GM18870 (cell line): Measurements from ENCODE around the gene PRRC2B.

Experiments used
- ATAC-seq: cut with Tn5 transposase; IDR thresholded peaks from one replicate; pipeline ENCODE4 v1.9.1; 2021; ENCODE audit warnings: moderate library complexity; ENCODE audit not compliant: unreplicated experiment

PRRC2B gene

DNA sequence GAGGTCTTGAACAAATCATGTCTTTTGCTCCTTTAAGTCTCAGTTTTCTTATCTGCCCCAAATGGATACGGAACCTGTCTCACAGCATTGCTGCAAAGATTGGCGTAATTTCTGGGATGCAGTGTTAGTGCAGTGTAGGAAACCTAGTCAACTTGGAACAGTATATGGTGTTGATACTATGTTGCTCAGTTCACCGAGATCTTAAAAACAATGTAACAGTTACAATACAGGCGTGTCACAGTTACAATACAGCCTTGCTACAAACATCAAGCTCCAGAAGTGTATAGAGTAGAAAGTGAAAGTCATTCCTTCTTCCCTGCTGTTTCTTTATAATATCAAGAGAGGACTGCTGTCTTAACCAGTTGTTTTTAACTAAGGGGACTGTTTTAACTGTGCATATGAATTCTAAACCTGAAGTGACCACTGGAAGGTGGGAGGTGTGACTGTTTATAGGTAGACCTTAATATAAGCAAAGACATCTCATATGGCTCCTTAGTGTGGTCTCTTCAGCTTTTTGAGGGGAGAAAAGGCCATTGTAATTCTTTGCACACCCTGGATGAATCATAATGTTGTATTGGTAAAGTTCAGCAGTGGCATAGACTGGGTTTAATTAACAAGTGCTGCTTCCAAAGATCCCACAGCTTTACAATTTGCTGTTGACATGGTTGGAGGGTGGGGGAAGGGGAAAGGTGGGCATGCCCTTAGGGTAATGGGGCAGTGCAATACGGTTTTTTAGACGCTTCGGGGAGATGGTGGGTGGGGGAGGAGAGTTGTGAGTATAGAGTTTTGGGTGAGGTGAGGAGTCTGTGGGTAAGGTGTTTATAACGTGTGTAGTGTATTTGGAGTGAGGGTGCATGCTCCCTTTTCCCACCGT lies 12.9 kb downstream of the PRRC2B start:
- ATAC-seq: no peak

DNA sequence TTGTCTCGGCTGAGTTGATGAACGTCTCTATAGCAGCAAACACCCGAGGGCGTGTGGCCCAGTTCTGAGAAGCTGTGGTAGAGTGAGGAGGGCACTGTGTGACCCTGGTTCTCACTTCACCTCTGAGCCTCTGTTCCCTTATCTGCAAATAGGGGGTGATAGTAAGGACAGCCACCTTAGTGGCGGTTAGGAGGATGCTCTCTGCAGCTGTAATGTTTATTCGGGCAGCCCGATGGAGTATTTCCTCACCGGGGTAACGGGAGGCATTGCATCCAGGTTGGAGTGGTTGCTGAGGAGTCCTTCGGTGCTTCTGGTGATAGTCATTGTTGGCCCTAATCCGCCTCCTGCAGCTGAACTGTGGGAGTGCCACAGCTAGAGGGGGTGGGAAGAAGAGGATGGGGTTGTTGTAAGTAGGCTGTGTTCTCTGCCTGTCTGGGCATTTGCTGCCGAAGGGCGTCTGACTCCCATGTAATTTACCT lies 13.9 kb downstream of the PRRC2B start:
- ATAC-seq: no peak

DNA sequence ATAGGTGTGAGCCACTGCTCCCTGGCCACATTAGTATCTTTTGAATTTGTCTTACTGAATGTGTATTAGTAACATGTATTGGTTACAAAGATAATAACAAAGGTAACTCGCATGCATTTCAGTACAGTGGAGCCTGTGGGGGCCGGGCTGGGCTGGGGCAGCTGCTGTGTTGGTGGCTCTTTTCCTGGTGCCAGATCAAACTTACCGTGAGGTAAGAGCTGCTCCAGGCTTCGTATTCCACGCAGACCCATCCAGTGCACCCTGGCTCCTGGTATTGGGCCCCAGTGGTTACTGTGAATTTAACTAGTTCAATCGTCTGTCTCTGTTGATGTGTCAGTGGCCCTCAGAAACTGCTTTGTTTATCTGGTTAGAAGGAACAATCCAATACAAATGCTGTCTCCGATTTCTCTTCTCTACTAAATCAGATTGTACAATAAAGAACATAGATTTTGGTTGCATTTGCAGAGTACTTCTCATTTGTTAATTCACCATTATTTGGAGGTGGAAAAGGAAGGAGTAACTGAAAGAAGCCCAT lies 15.6 kb downstream of the PRRC2B start:
- ATAC-seq: no peak

DNA sequence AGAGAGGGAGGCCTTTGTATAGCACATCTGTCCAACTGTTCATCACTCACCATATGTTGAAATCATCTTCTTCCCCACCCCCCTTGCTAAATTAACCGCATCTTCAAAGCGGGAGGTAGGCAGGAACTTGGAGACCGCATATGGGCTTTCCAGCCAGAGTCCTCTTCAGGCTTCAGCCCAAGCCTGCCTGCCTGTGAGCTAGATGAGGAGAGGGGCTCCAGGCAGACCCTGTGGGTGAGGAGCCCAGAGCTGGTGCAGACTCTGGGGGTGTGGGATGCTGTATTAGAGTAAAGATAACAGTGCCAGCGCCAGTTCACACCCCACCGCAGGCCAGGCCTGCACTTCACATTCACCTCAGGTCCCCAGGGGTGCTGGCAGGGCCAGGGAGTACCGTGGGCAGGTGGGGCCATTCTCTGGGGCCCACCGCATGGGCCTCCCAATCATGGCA lies 16.2 kb downstream of the PRRC2B start:
- no peak for ATAC-seq

DNA sequence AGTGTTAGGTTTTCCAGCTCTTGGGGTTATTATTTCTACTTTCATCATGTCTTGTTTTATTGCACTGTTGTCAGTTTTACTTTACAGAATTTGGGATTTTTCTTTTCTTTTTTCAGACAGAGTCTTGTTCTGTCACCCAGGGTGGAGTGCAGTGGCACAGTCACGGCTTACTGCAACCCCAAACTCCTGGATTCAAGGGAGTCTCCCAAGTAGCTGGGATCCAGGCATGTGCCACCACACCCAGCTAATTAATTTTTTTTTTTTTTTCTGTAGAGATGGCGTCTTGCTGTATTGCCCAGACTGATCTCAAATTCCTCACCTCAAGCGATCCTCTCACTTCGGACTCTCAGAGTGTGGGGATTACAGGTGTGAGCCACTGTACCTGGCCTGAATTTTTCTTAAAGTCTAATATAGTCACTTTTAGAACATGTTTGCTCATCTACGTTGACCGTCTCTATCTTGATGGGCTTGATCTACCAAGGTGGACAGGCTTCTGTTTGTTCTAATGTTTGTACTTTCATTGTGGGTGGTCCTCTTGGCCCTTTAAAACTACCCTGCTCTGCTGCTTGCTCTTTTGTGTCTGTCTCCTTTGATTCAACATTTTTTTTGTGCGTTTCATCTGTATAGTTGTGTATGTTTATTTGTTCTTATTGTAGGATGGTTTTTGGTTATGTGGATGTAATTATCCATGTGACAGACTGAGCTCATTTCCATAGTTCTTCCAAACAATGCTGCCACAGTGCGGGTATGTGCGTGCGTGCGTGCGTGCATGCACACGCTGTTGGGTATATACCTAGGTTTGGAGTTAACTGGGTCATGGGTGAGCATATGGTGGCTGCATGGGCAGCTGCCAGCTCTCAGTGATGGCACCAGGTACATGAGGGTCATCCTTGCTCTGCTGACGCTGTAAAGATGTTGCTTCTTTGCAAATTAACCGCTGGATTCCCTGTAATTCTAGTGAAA lies 18.1 kb downstream of the PRRC2B start:
- no peak for ATAC-seq

DNA sequence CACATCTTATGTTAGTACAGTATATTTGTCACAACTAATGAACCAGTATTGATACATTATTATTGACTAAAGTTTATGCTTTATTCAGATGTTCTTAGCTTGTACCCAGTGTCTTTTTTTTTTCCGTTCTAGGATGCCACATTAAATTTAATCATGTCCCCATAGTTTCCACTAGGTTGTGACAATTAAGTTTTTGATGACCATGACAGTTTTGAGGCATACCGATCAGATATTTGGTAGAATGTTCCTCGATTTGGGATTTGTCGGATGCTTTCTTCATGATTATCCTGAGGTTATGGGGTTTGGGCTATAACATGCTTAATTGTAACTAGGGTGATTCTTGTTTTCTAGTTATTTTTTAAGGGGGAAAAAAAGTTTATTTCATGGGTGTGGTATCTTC lies 22.6 kb downstream of the PRRC2B start:
- no peak for ATAC-seq

DNA sequence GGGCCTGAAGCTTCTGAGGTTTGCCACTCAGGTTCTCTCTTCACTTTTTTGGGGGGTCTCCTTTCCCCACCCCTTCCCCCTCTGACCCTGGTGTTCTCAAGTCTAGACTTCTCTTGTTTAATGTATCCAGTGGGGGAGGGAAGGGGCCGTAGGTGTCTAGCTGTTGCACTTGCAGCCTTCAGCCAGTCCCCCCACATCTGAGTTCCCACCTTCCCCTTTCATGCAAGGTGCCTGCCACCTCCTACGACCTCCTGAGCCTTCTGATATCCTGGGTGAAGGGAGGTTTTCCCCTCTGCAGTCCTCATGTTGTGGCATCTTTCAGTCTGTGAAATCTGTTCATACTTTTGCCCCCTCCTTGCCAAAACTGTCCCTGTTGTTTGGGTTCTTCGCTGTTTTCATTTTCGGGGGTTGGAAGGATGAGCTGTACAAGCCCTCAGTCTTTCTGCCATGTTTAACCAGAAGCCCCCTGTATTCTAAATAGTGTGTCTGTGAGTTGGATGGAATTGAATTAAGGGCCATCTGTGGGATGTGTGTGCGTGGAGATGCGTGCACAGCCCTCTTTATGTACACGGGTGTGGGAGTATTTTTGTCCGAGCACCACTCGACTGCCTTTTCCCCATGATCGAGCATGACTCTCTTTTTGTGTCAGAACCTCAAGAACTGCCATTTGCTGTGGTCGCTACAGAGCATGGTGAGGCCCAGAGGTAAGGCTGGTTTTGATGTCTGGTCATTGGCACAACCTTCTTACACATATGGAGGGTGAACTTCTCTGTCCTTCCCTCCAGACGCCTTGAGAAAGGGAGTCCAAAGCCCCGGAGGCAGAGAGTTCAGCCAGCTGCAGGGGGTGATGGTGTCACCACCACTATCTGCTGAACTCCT lies 23.6 kb downstream of the PRRC2B start:
- ATAC-seq: no peak

DNA sequence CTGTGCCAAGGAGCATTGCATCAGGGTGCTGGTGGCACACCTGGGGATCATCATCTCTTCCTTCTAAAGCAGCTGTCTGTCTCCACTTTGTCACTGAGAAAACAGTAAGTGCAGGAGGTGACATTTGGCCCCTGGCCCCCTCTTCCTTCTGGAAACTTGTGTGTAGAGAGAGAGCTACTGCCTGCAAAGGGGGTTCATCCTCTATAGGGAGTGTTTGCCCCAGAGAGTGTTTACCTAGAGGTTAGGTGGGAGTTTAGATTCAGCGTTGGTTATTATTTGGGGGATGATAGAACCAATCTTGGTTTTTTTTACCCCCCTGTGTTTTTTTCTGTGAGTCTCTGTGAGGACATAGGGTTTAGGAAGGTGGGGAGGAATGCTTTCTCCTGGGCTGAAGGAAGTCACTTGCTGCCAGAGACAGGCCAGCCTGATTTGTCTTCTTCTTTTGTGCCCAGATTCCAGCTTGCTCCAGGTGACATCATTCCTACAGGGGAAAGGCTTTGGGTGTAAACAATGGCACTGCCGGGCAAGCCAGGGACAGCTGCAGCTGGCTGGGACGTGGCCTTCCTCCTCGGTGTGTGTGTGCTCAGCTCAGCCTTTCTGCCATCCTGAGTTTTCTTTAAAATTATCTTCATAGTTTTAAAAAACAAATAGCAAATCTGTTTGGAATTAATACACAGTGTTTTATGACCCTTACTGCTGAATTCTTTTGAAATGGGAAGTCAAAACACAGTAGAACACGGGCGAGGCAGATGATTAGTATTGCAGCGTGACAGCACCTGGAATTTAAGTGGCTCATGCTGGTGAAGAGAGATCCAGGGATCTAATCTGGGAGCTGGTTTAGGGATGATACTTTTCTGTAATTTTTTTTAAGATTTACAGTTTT lies 24.5 kb downstream of the PRRC2B start:
- ATAC-seq: no peak

DNA sequence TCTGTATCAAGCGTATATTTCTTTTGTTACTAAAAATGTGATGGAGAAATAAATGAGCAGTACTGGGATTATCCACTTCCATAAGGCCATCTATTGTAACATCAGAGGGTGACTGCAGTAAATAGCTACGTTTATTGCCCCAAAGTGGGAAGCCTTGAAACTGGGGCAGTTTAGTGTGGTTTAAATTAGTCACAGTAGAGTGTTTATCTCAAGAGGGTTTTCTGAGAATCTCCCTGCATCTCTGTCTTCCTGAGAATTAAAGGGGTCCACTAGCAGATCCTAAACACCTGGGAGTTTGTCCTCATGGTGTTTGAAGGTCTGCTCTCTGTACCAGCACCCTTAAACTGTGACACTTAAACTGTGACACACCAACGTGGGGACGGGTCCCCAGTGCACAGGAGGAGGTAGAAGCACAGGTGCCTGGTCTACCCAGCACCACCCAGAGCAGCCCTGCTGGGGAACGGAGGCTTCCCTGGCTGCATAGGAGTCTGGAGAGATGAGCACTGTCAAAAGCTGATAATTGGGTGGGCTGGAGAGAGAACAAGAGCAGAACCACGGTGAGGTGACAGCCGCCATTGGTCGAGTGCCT lies 25.2 kb downstream of the PRRC2B start:
- no peak for ATAC-seq

DNA sequence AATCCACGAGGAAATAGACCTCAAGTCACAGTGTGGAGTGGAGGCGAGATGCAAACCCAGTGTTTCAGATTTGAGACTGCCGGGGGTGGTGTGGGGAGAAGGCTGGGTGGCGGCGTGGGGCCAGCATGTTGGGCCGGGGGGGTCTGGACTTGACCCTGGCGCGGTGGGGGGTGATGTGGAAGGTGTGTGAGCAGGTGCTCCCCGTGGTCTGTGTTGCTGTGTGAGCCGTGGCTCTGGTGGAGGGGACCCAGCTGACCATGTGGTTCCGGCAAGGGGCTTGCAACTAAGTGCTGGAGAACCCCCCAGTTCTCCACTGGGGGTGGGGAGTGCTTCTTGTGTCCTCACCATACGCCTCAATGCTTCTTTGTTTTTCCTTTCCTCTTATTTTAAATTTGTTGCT lies 25.8 kb downstream of the PRRC2B start:
- no peak for ATAC-seq

DNA sequence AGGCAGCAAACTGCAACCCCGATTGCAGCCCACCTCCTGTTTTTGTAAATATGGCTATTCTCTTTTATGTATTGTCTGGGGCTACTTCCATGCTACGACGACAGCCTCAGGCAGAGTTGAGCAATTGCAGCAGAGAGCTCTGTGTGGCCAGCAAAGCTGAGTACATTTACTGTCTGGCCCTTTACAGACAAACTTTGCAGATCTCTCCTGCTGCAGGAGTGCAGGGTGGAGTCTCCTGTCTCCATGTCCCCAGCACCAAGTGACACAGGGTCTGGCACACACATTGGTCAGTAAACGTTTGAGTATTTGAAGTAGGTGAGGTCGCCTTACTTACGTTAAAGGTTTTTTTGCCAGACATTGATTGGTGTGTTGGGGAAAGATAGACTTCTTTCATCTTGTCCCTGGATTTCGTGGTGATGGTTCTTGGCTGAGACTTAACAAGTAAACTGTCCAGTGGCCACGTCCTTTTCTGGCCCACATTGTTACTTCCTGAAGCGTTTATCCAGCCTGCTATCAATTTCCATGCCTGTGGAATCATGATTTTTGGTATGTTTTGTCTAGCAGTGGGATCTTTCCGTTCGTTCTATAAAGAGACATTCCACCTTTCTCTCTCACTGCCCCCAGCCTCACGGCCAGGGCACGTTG lies 27.2 kb downstream of the PRRC2B start:
- ATAC-seq: no peak

DNA sequence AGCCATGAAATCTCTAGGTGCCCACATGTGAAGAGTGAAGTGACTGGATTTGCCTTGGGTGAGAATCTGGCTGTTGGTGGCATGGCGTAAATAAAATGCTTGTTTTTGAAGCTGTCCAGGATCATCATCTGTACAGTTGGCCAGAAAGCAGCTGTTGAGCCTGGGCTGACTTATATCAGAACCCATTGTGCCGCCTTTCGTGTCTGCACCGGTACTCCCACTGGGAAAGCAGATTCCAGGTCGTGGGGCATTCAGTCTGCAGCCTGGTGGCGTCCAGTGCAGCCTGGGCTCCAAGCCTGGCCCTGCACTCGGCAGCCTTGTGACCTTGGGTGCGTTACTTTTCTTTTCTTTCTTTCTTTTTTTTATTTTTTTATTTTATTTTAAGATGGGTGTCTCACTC lies 27.8 kb downstream of the PRRC2B start:
- no peak for ATAC-seq

DNA sequence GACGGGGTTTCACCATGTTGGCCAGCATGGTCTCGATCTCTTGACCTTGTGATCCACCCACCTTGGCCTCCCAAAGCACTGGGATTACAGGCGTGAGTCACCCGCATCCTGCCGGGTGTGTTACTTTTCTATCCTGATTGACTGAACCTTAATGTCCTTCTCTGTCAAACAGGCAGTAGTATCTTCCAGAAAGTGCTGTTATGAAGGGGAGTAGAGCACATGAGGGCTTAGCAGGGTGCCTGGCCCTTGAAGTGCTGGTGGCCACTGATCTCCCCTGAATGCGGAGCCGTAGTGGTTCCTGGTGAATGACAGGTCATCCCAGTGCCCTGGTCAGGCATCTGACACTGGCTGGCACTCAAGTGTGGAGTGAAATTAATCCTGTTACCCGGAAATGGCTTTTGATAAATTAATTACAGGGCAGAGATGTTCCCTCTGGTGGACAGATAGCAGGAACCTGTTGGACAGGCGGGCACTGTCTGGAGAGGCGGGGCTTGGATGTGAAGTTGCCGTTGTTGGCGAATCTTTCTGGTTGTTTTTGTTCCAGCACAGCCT lies 28.4 kb downstream of the PRRC2B start:
- ATAC-seq: no peak

DNA sequence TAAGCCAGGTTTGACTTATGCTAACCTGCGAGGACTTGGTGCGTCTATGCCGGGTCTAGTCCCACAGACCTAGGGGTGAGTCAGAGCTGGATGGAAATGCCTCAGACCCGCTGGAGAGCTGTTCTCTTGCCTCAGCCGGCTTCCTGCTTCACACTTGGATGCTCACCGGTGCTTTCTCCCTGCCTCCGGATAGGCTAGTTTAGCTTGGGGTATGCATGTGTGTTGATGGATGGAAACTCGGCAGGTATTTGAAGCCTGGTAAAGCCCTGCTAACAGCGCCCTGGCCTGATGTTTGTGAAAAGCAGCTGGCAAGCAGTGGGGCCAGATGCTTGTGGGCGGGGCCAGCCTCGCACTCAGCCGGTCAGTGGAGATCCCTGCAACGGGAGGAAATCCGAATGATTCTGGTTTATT lies 29.3 kb downstream of the PRRC2B start:
- ATAC-seq: no peak

DNA sequence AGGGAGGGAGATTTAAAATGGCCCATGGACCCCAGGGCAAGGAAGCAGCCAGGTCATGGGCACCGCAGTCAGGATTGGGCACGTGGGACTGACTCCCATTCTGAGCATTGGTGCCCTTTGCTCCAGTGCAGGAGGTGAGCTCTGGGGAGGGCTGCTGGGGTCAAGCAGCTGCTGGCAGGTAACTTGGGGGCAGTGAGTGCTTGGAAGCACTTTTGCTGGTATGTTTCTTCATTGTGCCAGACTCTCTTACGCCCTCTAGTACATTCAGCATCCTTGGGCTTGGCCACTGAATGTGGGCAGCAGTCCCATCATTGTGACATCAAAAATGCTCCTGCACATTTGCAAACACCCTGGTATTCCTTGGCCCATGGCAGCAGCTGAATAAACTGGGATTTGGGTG lies 32.7 kb downstream of the PRRC2B start:
- no peak for ATAC-seq

DNA sequence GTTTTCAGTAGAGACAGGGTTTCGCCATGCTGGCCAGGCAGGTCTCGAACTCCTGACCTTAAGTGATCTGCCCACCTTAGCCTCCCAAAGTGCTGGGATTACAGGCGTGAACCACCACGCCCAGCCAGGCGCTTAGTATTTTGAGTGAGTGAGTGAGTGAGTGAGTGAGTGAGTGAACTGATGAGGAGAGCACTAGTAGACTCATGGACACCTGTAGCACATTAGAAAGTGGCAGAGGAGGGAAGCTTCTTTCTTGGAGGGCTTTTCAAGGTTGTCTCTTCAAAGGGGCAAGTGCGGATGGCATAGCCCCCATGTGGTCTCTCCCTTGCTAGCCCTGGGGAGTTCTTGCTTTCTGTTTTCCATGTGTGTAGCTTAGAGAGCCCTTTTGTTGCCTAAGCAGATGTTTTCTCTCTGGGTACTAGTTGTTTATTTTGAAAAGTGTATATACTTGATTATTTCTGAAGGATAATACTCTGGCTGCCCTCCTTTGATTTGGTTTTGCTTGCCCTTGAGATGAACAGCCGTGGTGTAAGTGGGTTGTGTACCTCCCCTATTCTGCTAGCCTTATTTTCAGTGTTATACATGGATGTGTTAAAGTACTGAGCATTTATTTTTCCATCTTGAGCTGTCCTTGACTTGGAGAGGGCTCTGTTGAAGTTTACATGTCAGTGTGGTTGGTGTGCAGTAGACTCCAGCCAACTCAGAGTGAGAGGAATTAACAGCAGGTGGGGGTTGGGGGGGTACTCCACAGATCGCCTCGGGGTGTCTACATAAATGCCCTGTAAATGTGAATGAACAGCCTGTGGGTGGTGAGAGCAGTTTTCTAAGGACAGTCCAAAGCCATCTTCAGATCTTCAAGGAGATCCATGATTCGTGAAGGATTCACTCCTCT lies 35.5 kb downstream of the PRRC2B start:
- no peak for ATAC-seq

DNA sequence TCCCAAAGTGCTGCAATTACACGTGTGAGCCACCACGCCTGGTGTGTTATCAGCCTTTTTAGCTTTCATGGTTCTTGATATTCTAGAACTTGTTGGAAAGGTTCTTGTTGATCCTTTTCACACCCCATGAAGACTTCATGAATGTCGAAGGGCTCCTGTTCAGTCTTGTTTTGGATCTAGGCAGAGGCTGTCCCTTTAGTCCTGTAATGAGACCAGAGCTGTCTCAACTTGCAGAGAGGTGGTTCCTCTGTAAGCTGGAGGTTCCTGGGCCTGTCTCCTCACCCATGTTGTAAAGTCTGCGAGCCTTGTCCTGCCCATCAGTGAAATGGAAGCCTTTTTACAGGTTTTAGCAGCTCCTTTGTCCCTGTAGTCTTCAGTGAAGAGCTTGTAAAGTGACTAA lies 38.2 kb downstream of the PRRC2B start:
- no peak for ATAC-seq
